K562 (cell line): Measurements from ENCODE around the gene SNRNP48. TPM values are rescaled to one million over a fixed set of nuclear protein-coding genes. Genes with fewer than 3 reads are reported as not detected.

Experiments
- BMI1 ChIP-seq: fragments of 150-350 bp; IDR thresholded peaks from 2 replicates; pipeline ENCODE4 v1.6.1; 2014; ENCODE audit warnings: low read length
- CBX1 ChIP-seq: sonication (generic); IDR thresholded peaks from 2 replicates; pipeline ENCODE4 v1.6.1; 2016; ENCODE audit warnings: antibody characterized with exemption, low read depth, mild to moderate bottlenecking
- CBX8 ChIP-seq: fragments of 200-600 bp; sonication (generic); IDR thresholded peaks from 2 replicates; pipeline ENCODE4 v1.6.1; 2012; ENCODE audit warnings: borderline replicate concordance, mixed run types, low read depth, mild to moderate bottlenecking, moderate library complexity, mixed read lengths, low read length, control low read depth, inconsistent platforms; ENCODE audit not compliant: poor library complexity, severe bottlenecking; ENCODE audit errors: extremely low read depth
- EZH2 ChIP-seq: IDR thresholded peaks from 2 replicates; pipeline ENCODE4 v1.6.1; 2012; ENCODE audit warnings: low read depth, mild to moderate bottlenecking, inconsistent platforms, low read length, borderline replicate concordance
- FOXA3 ChIP-seq, 2 experiments: fragments of 450-650 bp in 1 of 2; sonication (generic) in 1 of 2; formaldehyde crosslinking; IDR thresholded peaks in 1 of 2; conservative IDR thresholded peaks in 1 of 2; 2 replicates each; pipeline versions ENCODE4 v1.4.0 to v1.8.0; 2020 to 2022; ENCODE audit warnings: mild to moderate bottlenecking in 2 of 2, missing genetic modification reagents in 1 of 2
- KAT2B ChIP-seq: IDR thresholded peaks from one replicate; pipeline ENCODE4 v1.6.1; 2012; ENCODE audit warnings: low read depth, mild to moderate bottlenecking, control low read depth, inconsistent platforms, low read length, moderate library complexity
- RNF2 ChIP-seq: sonication (generic); IDR thresholded peaks from 2 replicates; pipeline ENCODE4 v1.6.1; 2016
- SMAD2 ChIP-seq: fragments of 150-350 bp; IDR thresholded peaks from 2 replicates; pipeline ENCODE4 v1.6.1; 2014; ENCODE audit warnings: low read depth, mild to moderate bottlenecking, low read length
- SRSF1 ChIP-seq: fragments of 200-400 bp; formaldehyde crosslinking; IDR thresholded peaks from 2 replicates; pipeline ENCODE4 v1.6.1; 2017; ENCODE audit warnings: mild to moderate bottlenecking, low read depth, low read length, moderate library complexity
- SRSF9 ChIP-seq: fragments of 200-400 bp; formaldehyde crosslinking; IDR thresholded peaks from 2 replicates; pipeline ENCODE4 v1.6.1; 2017; ENCODE audit warnings: low read depth, low read length, borderline replicate concordance
- TCFL5 ChIP-seq: fragments of 250-450 bp; sonication (Bioruptor Pico); conservative IDR thresholded peaks from 2 replicates; pipeline ENCODE4 v1.6.1; 2021; ENCODE audit warnings: mild to moderate bottlenecking, moderate library complexity, matching md5 sums
- WHSC1 ChIP-seq: IDR thresholded peaks from one replicate; pipeline ENCODE4 v1.6.1; 2012; ENCODE audit warnings: low read length, control low read depth, inconsistent platforms
- ZNF197 ChIP-seq: fragments of 200-800 bp; sonication (Bioruptor generic); IDR thresholded peaks from 2 replicates; pipeline ENCODE4 v1.6.1; 2016; ENCODE audit warnings: low read depth, missing genetic modification characterization, missing compliant biosample characterization
- ZNF24 ChIP-seq: fragments of 450-650 bp; IDR thresholded peaks from 2 replicates; pipeline ENCODE4 v1.6.1; 2016
- ZNF445 ChIP-seq: fragments of 250-450 bp; sonication (Bioruptor Pico); IDR thresholded peaks from 2 replicates; pipeline ENCODE4 v1.4.0; 2020; ENCODE audit warnings: low read depth, mild to moderate bottlenecking, moderate library complexity
- ZNF561 ChIP-seq: fragments of 450-650 bp; formaldehyde crosslinking; conservative IDR thresholded peaks from 2 replicates; pipeline ENCODE4 v1.4.0; 2020; ENCODE audit warnings: mild to moderate bottlenecking, moderate library complexity
- polyA plus RNA-seq, 8 experiments: library from polyadenylated mRNA; depleted of rRNA in 4 of 8; stranded (reverse) in 5 of 8; unstranded in 3 of 8; fragments of >200 nt; fragmentation: Nextera tagmentation in 2 of 8; fragmentation: Illumina TruSeq in 1 of 8; extraction: Ambion mirVana in 2 of 8; extraction: Trizol in 1 of 8; gene quantifications; 2 replicates each; pipeline versions ENCODE4 v1.2.1 to v1.2.3, GENCODE V29; 2011 to 2014; ENCODE audit warnings: inconsistent platforms in 1 of 8, missing spikeins in 1 of 8
- total RNA-seq, 7 experiments: library from RNA; depleted of rRNA in 6 of 7; stranded (reverse); fragments of >200 nt in 6 of 7; fragmentation: Illumina TruSeq in 2 of 7; extraction: Trizol in 2 of 7; gene quantifications; 2 replicates each; pipeline versions ENCODE4 v1.2.1 to v1.2.3, GENCODE V29; 2011 to 2021; ENCODE audit warnings: low replicate concordance in 1 of 7
- TF ChIP-seq, protein P1 (sequence below), 3 experiments: fragments of 200-800 bp in 1 of 3; sonication (Bioruptor generic) in 1 of 3; sonication (generic) in 1 of 3; formaldehyde crosslinking in 1 of 3; IDR thresholded peaks; 2 replicates each; pipeline versions ENCODE4 v1.6.1 to v1.8.0; 2016 to 2022; ENCODE audit warnings: mild to moderate bottlenecking in 2 of 3, missing compliant biosample characterization in 2 of 3, missing genetic modification characterization in 2 of 3, missing genetic modification reagents in 1 of 3
- TF ChIP-seq, protein P2 (sequence below): fragments of 250-450 bp; sonication (Bioruptor Pico); IDR thresholded peaks from 2 replicates; pipeline ENCODE4 v1.8.0; 2022; ENCODE audit warnings: moderate library complexity, mild to moderate bottlenecking, inconsistent platforms
- TF ChIP-seq, protein P3 (sequence below): fragments of 250-450 bp; sonication (Bioruptor Pico); IDR thresholded peaks from 2 replicates; pipeline ENCODE4 v1.5.0; 2020; ENCODE audit warnings: mild to moderate bottlenecking, borderline replicate concordance

Gene SNRNP48
- total and polyA plus RNA-seq, 9 of the 15 experiments (the other 6 are each of a cell fraction or from before 2014, with no cell fraction given): 6.2 to 32.9 (median 18.6) TPM

DNA sequence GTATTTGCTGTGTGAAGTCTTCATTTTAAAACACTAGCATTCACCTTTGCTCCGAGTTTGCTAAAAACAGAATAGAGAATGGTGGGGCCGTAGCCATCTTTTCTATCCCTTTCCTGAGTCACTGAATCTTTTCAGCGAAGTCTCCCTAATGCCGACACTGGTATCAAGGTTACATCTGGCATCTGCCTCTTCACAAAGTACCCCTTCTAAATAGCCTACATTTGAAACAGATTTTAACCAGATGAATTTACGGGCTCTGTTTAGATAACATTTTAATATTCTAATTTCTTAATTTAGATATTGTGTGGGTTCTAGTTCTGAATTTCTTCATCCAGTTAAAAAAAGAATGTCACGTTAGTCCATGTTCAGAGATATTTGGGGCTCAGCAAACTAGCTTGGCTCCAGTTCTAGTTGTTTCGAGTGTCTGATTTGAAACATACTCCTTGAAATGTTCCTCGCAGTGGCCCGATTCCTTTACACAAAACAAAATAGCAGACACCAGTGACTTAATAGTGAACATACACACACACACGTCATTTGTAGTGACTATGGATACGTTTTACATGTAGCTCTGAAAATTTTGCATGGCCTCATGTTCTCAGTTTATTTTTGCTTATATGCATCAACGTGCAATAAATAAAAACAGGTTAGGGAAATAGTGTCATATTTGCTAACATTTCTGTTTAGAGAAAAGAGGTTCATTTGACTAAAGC, 33.4 kb upstream of the SNRNP48 start (continued):
- TF ChIP-seq TCFL5 (no peak), EZH2 (no peak), ZNF561 (CRISPR knock-in tag) (no peak), CBX8 (peak; percentile 98), SRSF1 (no peak), ZNF445 (CRISPR knock-in tag) (no peak), ZNF197 (CRISPR knock-in tag) (no peak), ZNF24 (no peak), FOXA3 (CRISPR knock-in tag; conservative IDR thresholded peaks at IDR 0.05 in 1 of 2, IDR thresholded peaks at IDR 0.05 in 1 of 2) (no peak), CBX1 (no peak), RNF2 (peak; percentile 61; the same call in 1 of the 2 replicates), SMAD2 (no peak), BMI1 (peak; percentile 56; the same call in 1 of the 2 replicates), SRSF9 (no peak), WHSC1 (no peak), KAT2B (no peak)
- TF ChIP-seq, protein P1, sequence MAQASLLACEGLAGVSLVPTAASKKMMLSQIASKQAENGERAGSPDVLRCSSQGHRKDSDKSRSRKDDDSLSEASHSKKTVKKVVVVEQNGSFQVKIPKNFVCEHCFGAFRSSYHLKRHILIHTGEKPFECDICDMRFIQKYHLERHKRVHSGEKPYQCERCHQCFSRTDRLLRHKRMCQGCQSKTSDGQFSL (CRISPR knock-in tag; IDR thresholded peaks at IDR 0.05): no peak
- TF ChIP-seq, protein P1 (tag; IDR thresholded peaks at IDR 0.05): no peak
- TF ChIP-seq, protein P2, sequence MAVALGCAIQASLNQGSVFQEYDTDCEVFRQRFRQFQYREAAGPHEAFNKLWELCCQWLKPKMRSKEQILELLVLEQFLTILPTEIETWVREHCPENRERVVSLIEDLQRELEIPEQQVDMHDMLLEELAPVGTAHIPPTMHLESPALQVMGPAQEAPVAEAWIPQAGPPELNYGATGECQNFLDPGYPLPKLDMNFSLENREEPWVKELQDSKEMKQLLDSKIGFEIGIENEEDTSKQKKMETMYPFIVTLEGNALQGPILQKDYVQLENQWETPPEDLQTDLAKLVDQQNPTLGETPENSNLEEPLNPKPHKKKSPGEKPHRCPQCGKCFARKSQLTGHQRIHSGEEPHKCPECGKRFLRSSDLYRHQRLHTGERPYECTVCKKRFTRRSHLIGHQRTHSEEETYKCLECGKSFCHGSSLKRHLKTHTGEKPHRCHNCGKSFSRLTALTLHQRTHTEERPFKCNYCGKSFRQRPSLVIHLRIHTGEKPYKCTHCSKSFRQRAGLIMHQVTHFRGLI (CRISPR knock-in tag): no peak
- TF ChIP-seq, protein P3, sequence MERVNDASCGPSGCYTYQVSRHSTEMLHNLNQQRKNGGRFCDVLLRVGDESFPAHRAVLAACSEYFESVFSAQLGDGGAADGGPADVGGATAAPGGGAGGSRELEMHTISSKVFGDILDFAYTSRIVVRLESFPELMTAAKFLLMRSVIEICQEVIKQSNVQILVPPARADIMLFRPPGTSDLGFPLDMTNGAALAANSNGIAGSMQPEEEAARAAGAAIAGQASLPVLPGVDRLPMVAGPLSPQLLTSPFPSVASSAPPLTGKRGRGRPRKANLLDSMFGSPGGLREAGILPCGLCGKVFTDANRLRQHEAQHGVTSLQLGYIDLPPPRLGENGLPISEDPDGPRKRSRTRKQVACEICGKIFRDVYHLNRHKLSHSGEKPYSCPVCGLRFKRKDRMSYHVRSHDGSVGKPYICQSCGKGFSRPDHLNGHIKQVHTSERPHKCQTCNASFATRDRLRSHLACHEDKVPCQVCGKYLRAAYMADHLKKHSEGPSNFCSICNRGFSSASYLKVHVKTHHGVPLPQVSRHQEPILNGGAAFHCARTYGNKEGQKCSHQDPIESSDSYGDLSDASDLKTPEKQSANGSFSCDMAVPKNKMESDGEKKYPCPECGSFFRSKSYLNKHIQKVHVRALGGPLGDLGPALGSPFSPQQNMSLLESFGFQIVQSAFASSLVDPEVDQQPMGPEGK: no peak
